Spleen (tissue), 11 donors: Measurements from ENCODE around the gene S100A14. TPM values are rescaled to one million over a fixed set of nuclear protein-coding genes. Genes with fewer than 3 reads are reported as not detected.

Source experiments
- DNase-seq: peaks from one replicate; pipeline ENCODE4 v3.0.0-alpha.2; 2020
- H3K27ac ChIP-seq, 8 donors: fragments of 200-600 bp; sonication (generic) in 7 of 8; 1 replicate in 4 of 8; 2 replicates in 4 of 8; pipeline versions ENCODE4 v1.5.0 to v1.8.0; 2016 to 2021; ENCODE audit warnings: inconsistent platforms in 4 of 8, mild to moderate bottlenecking in 4 of 8, moderate library complexity in 1 of 8
- H3K27me3 ChIP-seq, 7 donors: fragments of 200-600 bp; sonication (generic) in 6 of 7; replicated peaks in 1 of 7; 1 replicate in 4 of 7; 2 replicates in 3 of 7; pipeline versions ENCODE4 v1.5.0 to v1.8.0; 2016 to 2021; ENCODE audit warnings: inconsistent platforms in 3 of 7, mild to moderate bottlenecking in 1 of 7
- H3K36me3 ChIP-seq, 6 donors: fragments of 200-600 bp; sonication (generic) in 5 of 6; 1 replicate in 4 of 6; 2 replicates in 2 of 6; pipeline versions ENCODE4 v1.5.0 to v1.8.0; 2016 to 2021; ENCODE audit warnings: inconsistent platforms in 2 of 6
- H3K4me1 ChIP-seq, 6 donors: fragments of 200-600 bp; sonication (generic) in 5 of 6; 1 replicate in 3 of 6; 2 replicates in 3 of 6; pipeline versions ENCODE4 v1.5.0 to v1.8.0; 2016 to 2021; ENCODE audit warnings: inconsistent platforms in 3 of 6
- H3K4me3 ChIP-seq, 8 donors: fragments of 200-600 bp; sonication (generic) in 7 of 8; 1 replicate in 4 of 8; 2 replicates in 4 of 8; pipeline versions ENCODE4 v1.5.0 to v1.8.0; 2016 to 2021; ENCODE audit warnings: inconsistent platforms in 4 of 8, mild to moderate bottlenecking in 4 of 8, moderate library complexity in 2 of 8
- H3K9me3 ChIP-seq, 8 donors: fragments of 200-600 bp; sonication (generic) in 7 of 8; 1 replicate in 4 of 8; 2 replicates in 4 of 8; pipeline versions ENCODE4 v1.5.0 to v1.8.0; 2016 to 2021; ENCODE audit warnings: inconsistent platforms in 4 of 8
- POLR2A ChIP-seq, 3 donors: fragments of 450-650 bp; IDR thresholded peaks; one replicate each; pipeline ENCODE4 v1.5.1; 2017; ENCODE audit warnings: antibody characterized with exemption in 3 of 3, mild to moderate bottlenecking in 1 of 3
- POLR2AphosphoS5 ChIP-seq, 3 donors: sonication (generic); formaldehyde crosslinking; IDR thresholded peaks; one replicate each; pipeline ENCODE4 v1.5.1; 2017; ENCODE audit warnings: antibody characterized with exemption in 3 of 3
- WGBS, 5 donors: extraction: QIAGEN DNeasy Blood & Tissue Kit in 3 of 5; methylation state at CpG; one replicate each; pipeline versions ENCODE4 v1.1.5 to v1.1.7; 2013 to 2018; 5-methylcytosine and 5-hydroxymethylcytosine counted together
- intact Hi-C: fragments of 100-400 bp; cut with DNase I; formaldehyde crosslinking; loops from one replicate; pipeline ENCODE4 v1.15.0; 2023; ENCODE audit warnings: low total_unique reads
- polyA plus RNA-seq, 3 donors: library from polyadenylated mRNA; stranded (reverse); fragments of 200-250 nt; gene quantifications; one replicate each; pipeline ENCODE4 v1.2.1, GENCODE V29; 2013
- total RNA-seq, 7 donors: library from RNA; depleted of rRNA in 3 of 7; stranded (reverse); fragments of >200 nt in 3 of 7; fragmentation: NEBNext Ultra II Directional in 4 of 7; extraction: Animal tissue kit (Norgen Biotek cat#: 25700) in 4 of 7; gene quantifications; one replicate each; pipeline versions ENCODE4 v1.1.0 to v1.2.1, GENCODE V29; 2016 to 2021
- TF ChIP-seq, protein P1 (sequence below), 11 experiments: fragments of 200-600 bp in 7 of 11; fragments of 450-650 bp in 4 of 11; sonication (generic) in 4 of 11; IDR thresholded peaks in 8 of 11; conservative IDR thresholded peaks in 3 of 11; 1 replicate in 7 of 11; 2 replicates in 4 of 11; pipeline versions ENCODE4 v1.4.0 to v1.8.0; 2016 to 2021; ENCODE audit warnings: antibody characterized with exemption in 11 of 11, inconsistent platforms in 4 of 11, mild to moderate bottlenecking in 1 of 11
- donor health status: healthy with polysubstance abuse.
- donor health status: DM: no; HTN: no; CAD: no; lungs with moderate emphysema.
- donor health status: DM: no; HTN: no; CAD: no.
- donor health status: Bipolar disorder and iron deficiency.
- donor health status: healthy.
- donor health status: DM: no; HTN: no; CAD: no.
- donor health status: DM: yes; HTN: yes; CAD: no.

S100A14 gene
- total and polyA plus RNA-seq, 10 donors = 0.28 to 3.0 (median 1.0) TPM; not detected in 3

DNA sequence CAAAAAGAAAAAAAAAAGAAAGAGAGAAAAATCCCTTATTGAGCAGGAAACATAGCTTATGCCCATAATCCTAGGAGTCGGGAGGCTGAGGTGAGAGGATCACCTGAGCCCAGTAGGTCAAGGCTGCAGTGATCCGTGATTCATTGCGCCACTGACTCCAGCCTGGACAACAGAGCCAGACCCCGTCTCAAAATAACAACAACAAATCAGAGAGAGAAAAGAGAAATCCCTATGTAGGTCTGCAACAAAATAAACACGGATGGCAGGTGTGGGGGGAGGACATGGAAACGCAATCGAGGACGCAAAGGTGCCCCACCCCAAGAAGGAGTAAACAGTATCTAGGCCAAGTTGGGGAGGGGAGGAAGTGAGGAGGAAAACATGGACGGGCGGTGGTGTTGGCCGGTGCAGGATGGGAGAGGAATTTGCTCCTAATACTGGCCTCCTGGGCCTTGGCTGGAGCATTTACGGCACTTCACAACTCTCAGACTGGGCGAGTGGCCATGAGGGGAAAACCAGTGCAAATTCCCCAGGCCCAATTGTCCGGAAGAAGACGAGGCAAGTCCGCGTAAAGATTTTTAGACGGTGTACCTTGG is 17.1 kb upstream of the S100A14 start:
- H3K4me1 ChIP-seq = peaks cover 18 to 76% (median 43%) of the 10 kb centered on the region in 6 donors
- peak overlapping the region; percentile 98 to 100 (median 99) for H3K27ac ChIP-seq
- no peaks in the 10 kb centered on the region for H3K9me3 ChIP-seq
- DNase-seq = no peak
- H3K27me3 ChIP-seq = no peaks in the 10 kb centered on the region
- intact Hi-C loops = no loop called here
- 48 to 73% (median 63%) methylated on average over 18 of the region's 18 CpGs for WGBS, 5 donors
- peak overlapping the region in 7 of 8 donors; percentile 63 to 75 (median 70) for H3K4me3 ChIP-seq
- TF ChIP-seq, protein P1, sequence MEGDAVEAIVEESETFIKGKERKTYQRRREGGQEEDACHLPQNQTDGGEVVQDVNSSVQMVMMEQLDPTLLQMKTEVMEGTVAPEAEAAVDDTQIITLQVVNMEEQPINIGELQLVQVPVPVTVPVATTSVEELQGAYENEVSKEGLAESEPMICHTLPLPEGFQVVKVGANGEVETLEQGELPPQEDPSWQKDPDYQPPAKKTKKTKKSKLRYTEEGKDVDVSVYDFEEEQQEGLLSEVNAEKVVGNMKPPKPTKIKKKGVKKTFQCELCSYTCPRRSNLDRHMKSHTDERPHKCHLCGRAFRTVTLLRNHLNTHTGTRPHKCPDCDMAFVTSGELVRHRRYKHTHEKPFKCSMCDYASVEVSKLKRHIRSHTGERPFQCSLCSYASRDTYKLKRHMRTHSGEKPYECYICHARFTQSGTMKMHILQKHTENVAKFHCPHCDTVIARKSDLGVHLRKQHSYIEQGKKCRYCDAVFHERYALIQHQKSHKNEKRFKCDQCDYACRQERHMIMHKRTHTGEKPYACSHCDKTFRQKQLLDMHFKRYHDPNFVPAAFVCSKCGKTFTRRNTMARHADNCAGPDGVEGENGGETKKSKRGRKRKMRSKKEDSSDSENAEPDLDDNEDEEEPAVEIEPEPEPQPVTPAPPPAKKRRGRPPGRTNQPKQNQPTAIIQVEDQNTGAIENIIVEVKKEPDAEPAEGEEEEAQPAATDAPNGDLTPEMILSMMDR (IDR thresholded peaks at IDR 0.05 in 8 of 11, conservative IDR thresholded peaks at IDR 0.05 in 3 of 11) = no peak
- TF ChIP-seq POLR2AphosphoS5 (IDR thresholded peaks at IDR 0.05) (no peak), POLR2A (IDR thresholded peaks at IDR 0.05) (peak in 1 of 3 donors; percentile 72)
- H3K36me3 ChIP-seq = peaks cover 8 to 34% (median 22%) of the 10 kb centered on the region in 6 donors

DNA sequence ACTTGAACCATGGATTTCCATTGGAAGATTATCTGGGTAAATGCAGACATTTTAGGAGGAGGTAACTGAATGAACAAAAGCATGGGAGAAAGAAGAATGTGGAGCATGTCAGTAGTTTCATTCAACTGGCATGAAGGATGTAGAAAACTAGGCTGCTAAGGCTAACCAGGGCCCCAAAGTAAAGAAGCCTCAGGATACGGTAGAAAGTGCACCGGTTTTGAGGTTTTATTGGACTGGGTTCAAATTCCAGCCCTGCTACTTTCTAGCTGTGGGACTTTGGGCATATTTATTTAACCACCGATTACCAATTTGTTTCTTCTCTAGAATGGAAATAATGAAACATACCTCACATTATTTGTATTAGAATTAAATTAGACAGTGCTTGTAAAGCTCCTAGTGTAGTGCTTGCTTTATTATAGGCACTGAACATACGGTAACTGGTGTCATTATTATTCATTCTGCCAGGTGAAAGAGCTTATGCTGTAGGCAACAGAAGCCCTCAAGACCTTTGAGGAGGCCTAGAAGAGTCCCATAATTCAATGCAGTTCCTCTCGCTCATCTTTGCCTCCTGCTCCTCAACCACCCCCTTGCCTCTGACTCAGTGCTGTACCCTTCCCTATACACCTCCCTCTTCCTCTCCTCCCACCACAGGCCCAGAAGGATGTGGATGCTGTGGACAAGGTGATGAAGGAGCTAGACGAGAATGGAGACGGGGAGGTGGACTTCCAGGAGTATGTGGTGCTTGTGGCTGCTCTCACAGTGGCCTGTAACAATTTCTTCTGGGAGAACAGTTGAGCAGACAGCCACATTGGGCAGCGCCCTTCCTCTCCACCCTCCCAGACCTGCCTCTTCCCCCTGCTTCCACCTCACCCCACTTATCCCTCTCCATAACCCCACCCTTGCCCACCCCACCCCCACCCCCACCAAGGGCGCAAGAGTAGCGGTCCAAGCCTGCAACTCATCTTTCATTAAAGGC is 15.2 kb upstream of the S100A14 start:
- Histone ChIP-seq H3K27ac (peak overlapping the region in 5 of 8 donors; percentile 22 to 84 (median 27)), H3K9me3 (no peaks in the 10 kb centered on the region), H3K4me3 (no peak overlapping the region), H3K4me1 (peaks cover 8 to 80% (median 36%) of the 10 kb centered on the region in 6 donors), H3K27me3 (no peaks in the 10 kb centered on the region), H3K36me3 (peaks cover 0 to 15% (median 3%) of the 10 kb centered on the region in 6 donors)
- DNase-seq = no peak
- intact Hi-C loops = no loop called here
- 77 to 86% (median 84%) methylated on average over 10 of the region's 10 CpGs for WGBS, 5 donors
- TF ChIP-seq POLR2AphosphoS5 (IDR thresholded peaks at IDR 0.05) = no peak

DNA sequence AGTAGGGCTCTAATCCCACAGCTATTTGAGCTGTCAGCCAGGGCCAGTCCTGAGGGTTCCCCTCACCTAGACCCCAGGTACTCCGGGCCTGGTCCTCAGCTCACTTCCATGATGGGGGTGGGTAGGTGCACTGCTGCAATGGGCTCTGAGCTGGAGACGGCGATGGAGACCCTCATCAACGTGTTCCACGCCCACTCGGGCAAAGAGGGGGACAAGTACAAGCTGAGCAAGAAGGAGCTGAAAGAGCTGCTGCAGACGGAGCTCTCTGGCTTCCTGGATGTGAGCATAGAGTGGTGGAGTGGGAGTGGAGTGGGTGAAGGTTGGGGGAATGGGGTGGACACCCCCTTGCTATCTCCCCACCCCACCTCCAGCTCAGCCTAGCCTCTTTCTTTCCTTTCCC is 14.3 kb upstream of the S100A14 start:
- intact Hi-C loops = no loop called here
- Histone ChIP-seq H3K4me3 (no peak overlapping the region), H3K4me1 (peaks cover under 1 to 80% (median 31%) of the 10 kb centered on the region in 6 donors), H3K36me3 (peaks cover 0 to 6% (median 0%) of the 10 kb centered on the region in 6 donors), H3K27ac (peak overlapping the region in 7 of 8 donors; percentile 22 to 84 (median 38)), H3K27me3 (no peaks in the 10 kb centered on the region), H3K9me3 (no peaks in the 10 kb centered on the region)
- 85 to 98% (median 88%) methylated on average over 7 of the region's 7 CpGs for WGBS, 5 donors
- DNase-seq = no peak
- TF ChIP-seq, protein P1 (IDR thresholded peaks at IDR 0.05 in 8 of 11, conservative IDR thresholded peaks at IDR 0.05 in 3 of 11) = no peak
- TF ChIP-seq POLR2AphosphoS5 (IDR thresholded peaks at IDR 0.05) (no peak), POLR2A (IDR thresholded peaks at IDR 0.05) (no peak)

DNA sequence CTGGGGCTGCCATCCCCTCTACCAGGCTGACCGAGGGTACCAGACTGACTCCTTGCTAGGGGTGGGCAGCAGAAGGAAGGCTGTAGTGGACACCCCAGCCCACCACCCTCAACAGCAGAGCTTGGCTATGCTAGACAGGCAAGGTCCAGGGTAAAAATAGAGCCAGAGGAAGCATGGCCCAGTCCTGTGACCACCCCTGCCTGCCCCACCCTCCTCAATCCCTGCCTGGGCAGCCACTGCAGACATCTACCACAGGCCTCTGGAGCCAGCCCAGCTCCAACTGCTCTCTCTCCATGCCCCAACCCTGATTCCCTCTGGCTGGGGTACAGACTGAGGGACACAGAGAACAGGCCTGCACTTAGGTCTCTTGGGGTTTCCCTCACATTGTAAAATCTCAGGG is 13.8 kb upstream of the S100A14 start:
- TF ChIP-seq, protein P1 (IDR thresholded peaks at IDR 0.05 in 8 of 11, conservative IDR thresholded peaks at IDR 0.05 in 3 of 11) = no peak
- TF ChIP-seq POLR2AphosphoS5 (IDR thresholded peaks at IDR 0.05) (no peak), POLR2A (IDR thresholded peaks at IDR 0.05) (no peak)
- Histone ChIP-seq H3K36me3 (peaks cover 0 to 6% (median 0%) of the 10 kb centered on the region in 6 donors), H3K4me3 (no peak overlapping the region), H3K27ac (peak overlapping the region in 7 of 8 donors; percentile 22 to 84 (median 38)), H3K9me3 (no peaks in the 10 kb centered on the region), H3K4me1 (peaks cover 0 to 80% (median 29%) of the 10 kb centered on the region in 6 donors), H3K27me3 (no peaks in the 10 kb centered on the region)
- DNase-seq = no peak
- 67 to 100% (median 93%) methylated on average over 1 of the region's 1 CpG for WGBS, 5 donors
- intact Hi-C loops = no loop called here
